Peyer's patch (tissue), 4 donors: ENCODE data around the gene TEX50.
"Not testable (repeated sequence)": the region's sequence is repeated elsewhere in the genome, so short reads cannot be mapped to it uniquely, and the experiment has no call there.

Experiments used
- POLR2A ChIP-seq, 2 donors: fragments of 450-650 bp; IDR thresholded peaks; one replicate each; pipeline ENCODE4 v1.5.1; 2017; ENCODE audit warnings: antibody characterized with exemption in 2 of 2, mild to moderate bottlenecking in 2 of 2, moderate library complexity in 2 of 2
- TF ChIP-seq, protein P1 (sequence below), 6 experiments: fragments of 450-650 bp in 4 of 6; fragments of 200-600 bp in 2 of 6; sonication (generic) in 1 of 6; IDR thresholded peaks; one replicate each; pipeline ENCODE4 v1.5.1; 2017 to 2019; ENCODE audit warnings: antibody characterized with exemption in 6 of 6, mild to moderate bottlenecking in 3 of 6, moderate library complexity in 1 of 6

DNA sequence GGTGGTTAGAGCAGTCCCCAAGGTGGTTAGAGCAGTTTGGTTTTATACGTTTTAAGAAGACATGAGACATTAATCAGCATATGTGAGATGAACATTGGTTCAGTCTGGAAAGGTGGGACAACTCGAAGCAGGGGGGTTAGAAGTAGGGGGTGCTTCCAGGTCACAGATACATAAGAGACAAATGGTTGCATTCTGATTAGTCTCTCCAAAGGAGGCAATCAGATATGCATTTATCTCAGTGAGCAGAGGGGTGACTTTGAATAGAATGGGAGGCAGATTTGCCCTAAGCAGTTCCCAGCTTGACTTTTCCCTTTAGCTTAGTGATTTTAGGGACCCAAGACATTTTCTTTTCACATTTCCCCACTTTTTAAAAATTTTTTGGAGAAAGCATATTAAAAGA, 39.4 kb downstream of the TEX50 start:
- TF ChIP-seq POLR2A (IDR thresholded peaks at IDR 0.05), result not testable (repeated sequence)
- TF ChIP-seq, protein P1, sequence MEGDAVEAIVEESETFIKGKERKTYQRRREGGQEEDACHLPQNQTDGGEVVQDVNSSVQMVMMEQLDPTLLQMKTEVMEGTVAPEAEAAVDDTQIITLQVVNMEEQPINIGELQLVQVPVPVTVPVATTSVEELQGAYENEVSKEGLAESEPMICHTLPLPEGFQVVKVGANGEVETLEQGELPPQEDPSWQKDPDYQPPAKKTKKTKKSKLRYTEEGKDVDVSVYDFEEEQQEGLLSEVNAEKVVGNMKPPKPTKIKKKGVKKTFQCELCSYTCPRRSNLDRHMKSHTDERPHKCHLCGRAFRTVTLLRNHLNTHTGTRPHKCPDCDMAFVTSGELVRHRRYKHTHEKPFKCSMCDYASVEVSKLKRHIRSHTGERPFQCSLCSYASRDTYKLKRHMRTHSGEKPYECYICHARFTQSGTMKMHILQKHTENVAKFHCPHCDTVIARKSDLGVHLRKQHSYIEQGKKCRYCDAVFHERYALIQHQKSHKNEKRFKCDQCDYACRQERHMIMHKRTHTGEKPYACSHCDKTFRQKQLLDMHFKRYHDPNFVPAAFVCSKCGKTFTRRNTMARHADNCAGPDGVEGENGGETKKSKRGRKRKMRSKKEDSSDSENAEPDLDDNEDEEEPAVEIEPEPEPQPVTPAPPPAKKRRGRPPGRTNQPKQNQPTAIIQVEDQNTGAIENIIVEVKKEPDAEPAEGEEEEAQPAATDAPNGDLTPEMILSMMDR (IDR thresholded peaks at IDR 0.05), result not testable (repeated sequence)
